ENCODE measurements around the gene AQP6.
A peak's percentile ranks its signal among the peaks of the same experiment; 100 is the strongest.

Gene AQP6

GRCh38 chr12:49942921-49943624 is 29.7 kb upstream of the AQP6 start:
- no peak for DNase-seq (ENCODE audit: low read depth)

GRCh38 chr12:49943625-49943960 is 29.2 kb upstream of the AQP6 start:
- no peak for DNase-seq (ENCODE audit: low read depth)

- DNase-seq (ENCODE audit: low read depth), result no peak
Measured at GRCh38 chr12:49944046-49944445, 28.7 kb upstream of the AQP6 start.

GRCh38 chr12:49944718-49945117 is 28.0 kb upstream of the AQP6 start:
- no peak for DNase-seq (ENCODE audit: low read depth)

GRCh38 chr12:49945394-49946080 is 27.2 kb upstream of the AQP6 start:
- peak; percentile 44 for DNase-seq (ENCODE audit: low read depth)

- DNase-seq (ENCODE audit: low read depth), result no peak
Measured at GRCh38 chr12:49946086-49946485, 26.7 kb upstream of the AQP6 start.

GRCh38 chr12:49946497-49946896 is 26.2 kb upstream of the AQP6 start:
- no peak for DNase-seq (ENCODE audit: low read depth)

GRCh38 chr12:49947593-49948226 is 25.0 kb upstream of the AQP6 start:
- DNase-seq (ENCODE audit: low read depth), result no peak

- DNase-seq (ENCODE audit: low read depth), result no peak
Measured at GRCh38 chr12:49948866-49949845, 23.6 kb upstream of the AQP6 start.

- no peak for DNase-seq (ENCODE audit: low read depth)
Measured at GRCh38 chr12:49949866-49950265, 22.9 kb upstream of the AQP6 start.

- no peak for DNase-seq (ENCODE audit: low read depth)
Measured at GRCh38 chr12:49950273-49951251, 22.2 kb upstream of the AQP6 start, which contains the start of gene AQP2. Gene AQP2, plus strand, starts transcription at chr12:49950737. Its CDS starts 94 bp downstream, at chr12:49950831.

- no peak for DNase-seq (ENCODE audit: low read depth)
Measured at GRCh38 chr12:49951411-49952240, 21.1 kb upstream of the AQP6 start.

- no peak for DNase-seq (ENCODE audit: low read depth)
Measured at GRCh38 chr12:49952391-49953055, 20.2 kb upstream of the AQP6 start.

GRCh38 chr12:49953151-49953550 is 19.6 kb upstream of the AQP6 start:
- no peak for DNase-seq (ENCODE audit: low read depth)

- no peak for DNase-seq (ENCODE audit: low read depth)
Measured at GRCh38 chr12:49953961-49954846, 18.5 kb upstream of the AQP6 start.

GRCh38 chr12:49954863-49955830 is 17.6 kb upstream of the AQP6 start:
- no peak for DNase-seq (ENCODE audit: low read depth)

All from GM04504 (cell line).